GM19438 (cell line): Measurements from ENCODE around the gene DNAH8.

Experiments used
- ATAC-seq: cut with Tn5 transposase; IDR thresholded peaks from one replicate; pipeline ENCODE4 v1.9.1; 2021; ENCODE audit warnings: low read depth; ENCODE audit not compliant: unreplicated experiment

The DNAH8 gene

GRCh38 chr6:38955861-38956260 lies 240.8 kb downstream of the DNAH8 start:
- ATAC-seq, result no peak

DNA sequence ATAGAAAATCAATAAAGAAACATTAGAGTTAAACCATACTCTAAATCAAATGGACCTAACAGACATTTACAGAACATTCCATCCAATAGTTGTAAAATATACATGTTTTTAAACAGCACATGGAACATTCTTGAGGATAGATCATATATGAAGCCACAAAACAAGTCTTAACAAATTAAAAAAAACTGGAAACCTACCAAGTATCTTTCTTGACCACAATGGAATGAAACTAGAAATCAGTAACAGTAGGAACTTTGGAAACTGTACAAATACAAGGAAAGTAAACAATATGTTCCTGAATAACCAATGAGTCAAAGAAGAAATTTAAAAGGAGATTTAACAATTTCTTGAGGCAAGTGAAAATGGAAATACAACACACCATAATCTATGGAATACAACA lies 242.3 kb downstream of the DNAH8 start:
- no peak for ATAC-seq

- ATAC-seq, result no peak
These were observed 244.0 kb downstream of the DNAH8 start for GRCh38 chr6:38959138-38959537.

DNA sequence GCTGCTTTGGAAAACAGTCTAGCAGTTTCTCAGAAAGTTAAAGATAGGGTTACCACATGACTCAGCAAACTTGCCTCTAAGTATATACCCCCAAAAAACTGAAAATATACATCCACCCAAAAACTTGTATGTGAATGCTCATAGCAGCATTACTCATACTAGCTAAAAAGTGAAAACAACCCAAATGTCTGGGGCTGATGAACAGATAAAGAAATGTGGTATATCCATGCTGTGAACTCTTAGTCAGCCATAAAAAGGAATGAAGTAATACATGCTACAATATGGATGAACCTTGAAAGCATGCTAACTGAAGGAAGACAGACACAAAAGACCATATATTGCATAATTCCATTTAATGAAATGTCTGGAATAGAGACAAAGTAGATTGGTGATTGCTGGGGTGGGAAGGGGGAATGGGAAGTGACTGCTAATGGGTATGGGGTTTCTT lies 253.6 kb downstream of the DNAH8 start:
- ATAC-seq, result no peak

- no peak for ATAC-seq
These were observed 258.3 kb downstream of the DNAH8 start for GRCh38 chr6:38973178-38974057.

DNA sequence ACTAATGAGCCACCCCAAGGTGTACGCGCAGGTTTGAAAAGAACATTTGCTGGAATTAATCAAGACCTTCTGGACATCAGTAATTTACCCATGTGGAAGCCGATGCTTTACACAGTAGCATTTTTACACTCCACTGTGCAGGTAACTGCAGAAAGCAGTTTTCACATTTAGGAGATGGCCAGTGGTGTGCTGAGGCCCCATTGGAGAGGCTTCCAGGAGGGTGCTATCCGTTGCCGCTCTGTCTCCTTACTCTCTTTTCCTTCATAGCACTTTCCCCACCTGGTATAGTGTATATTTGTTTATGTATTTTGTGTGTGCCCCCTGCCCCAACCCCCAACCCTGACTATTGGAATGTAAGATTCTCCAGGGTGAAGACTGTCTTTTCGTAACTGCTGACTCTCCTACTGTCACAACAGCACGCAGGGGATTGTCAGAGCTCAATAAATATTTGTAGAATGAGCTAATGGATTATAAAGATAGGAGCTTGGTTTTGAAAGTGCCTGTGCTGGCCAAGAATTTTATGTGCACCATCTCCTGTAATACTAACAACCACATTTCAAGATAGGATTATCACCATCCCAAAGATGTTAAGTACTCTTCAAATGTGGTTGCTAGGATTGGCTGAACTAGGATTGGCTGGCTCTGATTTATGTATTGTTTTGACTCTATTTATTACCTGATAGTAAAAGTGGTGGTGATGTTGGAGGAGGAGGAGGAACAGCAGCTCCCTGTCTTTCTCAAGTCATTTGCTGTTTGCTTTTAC lies 259.5 kb downstream of the DNAH8 start:
- no peak for ATAC-seq

DNA sequence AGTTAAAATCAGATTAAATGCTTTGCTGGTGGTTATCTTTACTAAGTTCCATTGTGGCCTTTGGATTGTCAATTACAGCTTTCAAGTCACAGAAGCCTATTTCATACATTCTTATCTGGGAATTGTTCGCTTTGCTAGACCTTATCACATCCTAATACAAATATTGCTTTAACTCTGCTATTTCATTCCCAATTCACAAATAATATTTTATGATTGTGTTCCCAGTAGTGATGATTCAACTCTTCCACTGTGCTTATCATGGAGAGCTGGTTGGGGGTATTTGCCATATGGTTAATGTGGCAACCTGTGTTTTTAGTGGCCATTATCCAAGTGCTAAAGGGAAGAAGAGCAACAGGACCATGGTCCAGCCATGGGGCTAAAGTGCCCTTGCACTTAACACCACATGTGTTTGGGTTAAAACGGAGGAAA lies 260.5 kb downstream of the DNAH8 start:
- ATAC-seq, result no peak

DNA sequence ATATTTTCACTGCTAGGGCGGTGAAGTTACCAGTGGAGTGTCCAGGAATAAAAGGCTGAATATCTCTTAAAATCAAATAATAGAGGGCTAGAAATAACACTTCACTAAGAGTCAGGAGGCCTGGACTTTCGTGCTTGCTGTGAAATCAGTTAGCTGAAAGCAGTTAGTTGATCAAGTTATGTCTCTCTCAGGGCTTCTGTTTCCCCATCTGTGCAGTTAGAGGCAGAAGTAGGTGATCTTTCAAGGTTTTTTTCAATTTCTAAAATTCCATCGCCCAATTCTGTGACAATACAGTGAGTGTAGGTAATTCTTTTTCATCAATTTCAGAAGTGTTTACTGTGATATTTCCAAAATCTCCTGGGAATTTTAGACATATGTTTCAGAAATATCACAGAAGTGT lies 260.9 kb downstream of the DNAH8 start:
- no peak for ATAC-seq

- no peak for ATAC-seq
These were observed 261.8 kb downstream of the DNAH8 start for GRCh38 chr6:38976801-38977500.

GRCh38 chr6:38978139-38978704 lies 263.1 kb downstream of the DNAH8 start:
- no peak for ATAC-seq

- ATAC-seq, result no peak
These were observed 267.4 kb downstream of the DNAH8 start for GRCh38 chr6:38982470-38982869.

GRCh38 chr6:38984723-38985122 lies 269.6 kb downstream of the DNAH8 start:
- no peak for ATAC-seq

DNA sequence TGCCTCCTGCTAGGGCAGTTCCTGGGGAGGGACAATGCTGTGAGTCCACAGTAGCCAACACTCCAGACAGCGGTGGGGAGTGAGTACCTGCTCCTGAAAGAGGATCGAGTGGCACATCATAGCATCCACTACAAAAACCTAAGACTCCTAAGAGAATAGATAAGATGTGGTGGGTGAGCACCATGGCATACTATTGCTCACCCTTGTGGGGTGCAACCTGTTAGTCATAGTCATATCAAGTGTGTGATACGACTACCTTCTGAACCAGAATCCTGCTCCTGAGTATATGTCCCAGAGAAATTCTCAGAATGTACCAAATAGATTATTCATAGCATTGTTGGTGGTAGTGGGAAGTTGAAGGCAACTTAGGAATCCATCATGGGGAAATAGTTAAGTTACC lies 270.7 kb downstream of the DNAH8 start:
- no peak for ATAC-seq

DNA sequence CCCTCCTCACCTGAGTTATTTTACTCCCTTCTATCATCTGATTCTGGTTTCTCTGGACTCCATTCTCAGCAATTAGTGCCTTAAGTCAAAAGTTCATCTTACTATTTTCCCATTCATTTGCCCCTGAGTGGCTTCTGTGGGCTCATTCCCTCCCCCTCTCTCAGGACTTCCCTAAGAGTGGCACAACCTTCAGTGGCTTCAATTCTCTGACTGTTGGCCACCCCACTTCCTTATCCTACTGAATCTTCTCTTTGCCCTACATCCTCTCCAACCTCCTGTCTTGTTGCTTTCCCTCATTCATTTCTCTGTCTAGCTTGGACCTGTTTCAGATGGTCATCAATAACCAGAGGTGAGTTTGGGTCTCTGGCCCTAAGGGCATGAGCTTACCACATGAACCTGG lies 272.4 kb downstream of the DNAH8 start:
- no peak for ATAC-seq

GRCh38 chr6:38988736-38989449 lies 273.8 kb downstream of the DNAH8 start:
- no peak for ATAC-seq

DNA sequence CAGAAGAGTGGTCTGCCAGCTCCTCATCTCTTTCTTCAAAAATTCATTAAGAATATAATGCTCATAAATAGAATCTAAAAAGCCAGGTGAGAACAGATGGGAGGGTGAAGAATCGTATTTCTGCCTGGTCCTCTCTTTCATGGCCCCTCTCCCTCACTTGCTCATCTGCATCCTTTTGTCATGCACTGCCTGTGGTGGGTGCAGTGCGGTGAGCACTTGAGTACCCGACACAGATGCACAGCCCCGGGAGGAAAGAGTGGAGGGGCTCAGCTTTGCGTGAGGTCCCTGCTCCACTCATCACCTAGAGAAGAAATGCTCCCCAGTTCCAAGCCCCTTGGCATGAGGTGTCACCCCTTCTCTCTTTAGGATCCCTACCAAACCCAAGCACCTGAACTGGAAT lies 275.4 kb downstream of the DNAH8 start:
- ATAC-seq, result no peak

GRCh38 chr6:38996676-38997075 lies 281.6 kb downstream of the DNAH8 start:
- ATAC-seq, result no peak

- ATAC-seq, result no peak
These were observed 282.1 kb downstream of the DNAH8 start for GRCh38 chr6:38997128-38997761.

- ATAC-seq, result no peak
These were observed 288.0 kb downstream of the DNAH8 start for GRCh38 chr6:39003072-39003471.

DNA sequence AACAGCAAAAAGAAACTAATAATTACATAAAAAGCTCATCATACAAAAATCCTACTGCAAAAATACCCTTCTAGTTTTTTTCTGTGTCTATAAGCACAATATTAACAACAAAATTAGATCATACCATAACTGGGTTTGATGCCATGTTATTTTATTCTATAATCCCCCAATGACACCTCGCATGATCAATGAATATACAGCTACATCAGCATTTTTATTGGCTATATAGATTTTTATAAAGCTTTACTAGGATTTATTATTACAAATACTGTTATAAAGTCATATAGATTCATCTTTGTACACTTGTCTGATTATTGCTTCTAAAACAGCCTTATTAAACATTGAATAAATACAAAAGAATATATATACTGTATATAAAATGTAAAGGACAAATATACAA lies 288.4 kb downstream of the DNAH8 start:
- ATAC-seq, result no peak
